CD4-positive, alpha-beta T cell treated with Interferon alpha-2 for 1 hour (primary cell): Measurements from ENCODE around the gene OSBPL6.
"Not testable (repeated sequence)": the region's sequence is repeated elsewhere in the genome, so short reads cannot be mapped to it uniquely, and the experiment has no call there.

Experiments used
- DNase-seq, 2 donors: peaks; one replicate each; pipeline ENCODE4 v3.0.0-alpha.2; 2020 to 2022

Gene OSBPL6

DNA sequence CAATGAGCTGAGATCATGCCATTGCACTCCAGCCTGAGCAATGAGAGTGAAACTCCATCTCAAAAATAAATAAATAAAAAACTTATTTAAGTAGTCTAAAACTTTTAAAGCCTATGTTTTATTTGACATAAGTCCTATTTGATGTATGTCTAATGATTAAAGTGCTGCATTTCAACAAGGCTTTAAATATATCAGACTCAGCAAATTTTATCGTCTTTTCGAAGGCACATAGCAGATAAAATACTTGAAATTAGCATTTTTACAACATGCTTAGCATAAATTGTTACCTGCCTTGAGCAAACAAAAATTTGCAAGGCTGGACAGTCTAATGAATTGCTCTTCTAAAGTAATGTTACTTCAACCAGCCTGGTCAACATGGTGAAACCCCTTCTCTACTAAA, 170.8 kb downstream of the OSBPL6 start:
- no peak for DNase-seq

GRCh38 chr2:178366412-178366811, 172.1 kb downstream of the OSBPL6 start:
- no peak for DNase-seq

DNA sequence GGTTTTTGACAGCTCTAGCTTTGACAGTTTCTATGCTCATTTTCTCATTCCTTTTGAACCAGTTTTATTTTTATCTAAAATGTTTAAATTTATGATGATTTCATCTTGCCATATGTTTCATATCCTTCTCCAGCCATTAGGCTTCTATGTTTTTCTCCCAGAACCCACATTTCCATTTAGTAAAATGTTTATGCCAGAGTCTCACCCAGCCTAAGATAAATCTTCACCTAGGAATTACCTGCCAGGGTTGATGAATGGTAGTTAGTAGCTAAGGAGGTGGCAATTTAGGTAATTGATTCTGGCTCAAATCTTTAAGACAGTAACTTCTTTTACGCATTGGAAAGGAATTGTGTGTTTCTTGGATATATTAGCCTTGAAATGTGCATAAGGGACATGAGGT, 173.0 kb downstream of the OSBPL6 start:
- no peak for DNase-seq

- DNase-seq = no peak
Measured at GRCh38 chr2:178374865-178375264, 180.6 kb downstream of the OSBPL6 start.

- no peak for DNase-seq
Measured at GRCh38 chr2:178377046-178377445, 182.7 kb downstream of the OSBPL6 start.

- DNase-seq = no peak
Measured at GRCh38 chr2:178379162-178380004, 185.1 kb downstream of the OSBPL6 start.

- DNase-seq = no peak
Measured at GRCh38 chr2:178380763-178381162, 186.5 kb downstream of the OSBPL6 start.

DNA sequence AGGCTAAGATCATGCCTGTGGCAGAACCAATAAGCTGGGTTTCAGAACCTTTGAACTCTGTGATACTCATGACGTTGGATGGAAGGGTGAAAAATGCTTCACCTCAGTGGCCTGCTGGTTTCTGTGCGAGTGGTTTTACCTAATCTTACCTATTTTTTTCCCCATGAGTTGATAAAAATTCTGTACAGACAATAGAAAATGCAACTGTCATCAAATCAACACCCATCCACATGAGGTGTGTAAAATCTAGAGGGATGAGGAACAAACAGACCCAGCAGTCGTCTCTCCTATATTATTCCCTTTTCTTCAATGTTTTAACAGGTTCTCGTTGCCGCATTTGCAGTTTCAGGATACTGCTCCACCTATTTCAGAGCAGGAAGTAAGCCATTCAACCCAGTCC, 189.4 kb downstream of the OSBPL6 start:
- no peak for DNase-seq

DNA sequence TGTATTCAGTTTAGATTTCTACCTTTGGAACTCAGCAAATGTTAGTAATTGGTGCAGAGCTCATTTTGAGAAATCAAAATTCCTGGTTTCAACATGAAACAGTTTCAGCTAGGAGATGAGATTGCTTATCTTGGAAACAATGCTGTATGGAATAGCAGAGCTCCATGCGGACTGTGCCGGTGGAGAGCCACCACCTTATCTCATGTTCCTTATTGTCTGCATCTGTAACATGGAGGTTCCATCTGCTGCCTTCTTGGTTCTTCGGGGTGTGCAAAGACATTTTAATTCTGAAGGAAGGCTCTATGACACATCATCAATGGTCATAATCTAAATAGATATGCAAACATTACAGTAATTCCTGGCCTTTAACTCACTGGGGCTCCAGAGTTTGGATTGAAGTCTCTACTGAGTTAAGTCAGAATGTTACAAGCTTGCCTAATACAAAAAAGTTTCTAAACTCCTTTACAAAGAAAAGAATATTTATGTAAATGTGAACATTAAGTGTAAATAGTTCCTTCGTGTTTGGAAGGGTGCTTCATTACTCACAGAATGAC, 191.4 kb downstream of the OSBPL6 start:
- no peak for DNase-seq

GRCh38 chr2:178386986-178387597, 192.8 kb downstream of the OSBPL6 start:
- no peak for DNase-seq

DNA sequence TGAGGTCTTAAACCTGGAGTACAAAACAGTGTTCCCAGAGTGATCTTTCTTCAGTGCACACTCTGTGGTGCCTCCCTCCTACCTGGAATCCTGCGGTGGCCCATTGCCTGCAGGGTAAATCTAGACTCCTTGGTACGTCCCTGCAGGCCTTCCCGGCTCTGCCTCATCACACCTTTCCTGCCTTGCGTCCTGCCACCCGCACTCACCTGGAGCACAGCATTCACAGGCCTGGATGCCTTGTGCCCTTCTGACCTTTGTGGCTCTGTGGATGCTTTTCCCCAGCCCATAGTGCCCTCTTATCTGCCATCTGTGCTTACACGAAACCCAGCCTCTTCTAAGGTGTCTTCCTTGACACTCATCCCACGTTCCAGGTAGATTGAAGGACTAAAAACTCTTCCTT, 194.0 kb downstream of the OSBPL6 start:
- DNase-seq = no peak

- DNase-seq = no peak
Measured at GRCh38 chr2:178391701-178392100, 197.4 kb downstream of the OSBPL6 start.

DNA sequence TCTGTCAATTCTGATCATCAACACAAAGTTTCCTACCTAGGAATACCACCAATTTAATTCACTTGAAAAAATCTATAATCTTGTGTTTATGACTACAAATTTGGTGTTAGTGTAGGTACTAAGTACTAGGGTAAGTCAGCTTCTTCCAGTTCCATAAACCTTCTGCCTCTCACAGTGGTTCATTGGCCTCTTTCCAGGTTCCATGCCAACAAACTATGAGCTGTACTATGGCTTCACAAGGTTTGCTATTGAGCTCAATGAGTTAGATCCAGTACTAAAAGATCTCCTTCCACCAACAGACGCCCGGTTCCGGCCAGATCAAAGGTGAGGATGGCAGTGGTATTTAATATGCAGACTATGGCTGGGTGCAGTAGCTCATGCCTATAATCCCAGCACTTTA, 197.9 kb downstream of the OSBPL6 start:
- DNase-seq = no peak

GRCh38 chr2:178394859-178395258, 200.5 kb downstream of the OSBPL6 start:
- DNase-seq = no peak

DNA sequence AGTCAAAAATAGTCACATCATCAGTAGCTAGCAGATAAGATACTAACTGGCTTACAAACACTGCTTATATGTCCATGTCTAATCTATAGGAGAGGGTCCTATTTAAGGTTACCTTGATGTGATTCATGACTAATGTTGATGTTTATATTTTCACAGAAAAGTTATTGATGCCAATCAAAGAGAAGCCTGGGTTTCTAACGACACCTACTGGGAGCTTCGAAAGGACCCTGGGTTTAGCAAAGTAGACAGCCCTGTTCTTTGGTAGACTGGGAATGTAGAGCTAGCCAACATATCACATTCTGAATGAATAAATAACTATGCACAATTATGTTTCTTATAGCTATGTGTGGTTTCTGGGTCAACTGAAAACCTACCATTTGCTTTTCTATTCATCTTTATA, 201.0 kb downstream of the OSBPL6 start:
- DNase-seq = no peak

DNA sequence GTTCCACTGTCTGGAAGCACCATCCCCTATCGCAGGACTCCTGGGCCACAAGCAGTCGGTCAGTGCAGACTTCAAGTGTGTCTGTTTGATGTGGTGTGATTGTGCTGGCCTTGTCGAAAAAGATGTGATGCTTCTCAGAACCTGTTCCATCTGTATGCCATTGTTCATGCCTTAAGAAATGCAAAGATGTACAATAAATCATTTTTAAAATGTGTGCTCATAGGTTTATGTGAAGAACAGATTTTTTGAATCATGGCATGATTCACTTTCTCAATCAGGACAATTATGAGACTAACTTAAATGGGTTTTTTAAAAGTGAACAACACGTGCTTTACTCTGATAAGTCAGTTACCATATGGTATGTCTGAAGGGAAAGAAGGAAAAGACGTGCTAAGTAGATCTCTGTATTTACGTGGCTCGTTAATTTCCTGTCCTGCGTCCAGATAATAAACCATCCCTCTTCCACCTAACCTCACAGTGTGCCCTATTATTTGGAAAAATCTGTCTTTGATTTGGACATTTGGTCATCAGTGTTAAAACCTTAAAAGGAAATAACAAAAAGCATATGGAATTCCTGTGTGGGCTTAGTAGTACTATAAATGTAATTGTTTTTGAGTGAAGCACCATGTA, 201.7 kb downstream of the OSBPL6 start:
- no peak for DNase-seq

- peak in 1 of 2 donors; percentile 58 for DNase-seq
Measured at GRCh38 chr2:178397002-178397605, 202.8 kb downstream of the OSBPL6 start.

DNA sequence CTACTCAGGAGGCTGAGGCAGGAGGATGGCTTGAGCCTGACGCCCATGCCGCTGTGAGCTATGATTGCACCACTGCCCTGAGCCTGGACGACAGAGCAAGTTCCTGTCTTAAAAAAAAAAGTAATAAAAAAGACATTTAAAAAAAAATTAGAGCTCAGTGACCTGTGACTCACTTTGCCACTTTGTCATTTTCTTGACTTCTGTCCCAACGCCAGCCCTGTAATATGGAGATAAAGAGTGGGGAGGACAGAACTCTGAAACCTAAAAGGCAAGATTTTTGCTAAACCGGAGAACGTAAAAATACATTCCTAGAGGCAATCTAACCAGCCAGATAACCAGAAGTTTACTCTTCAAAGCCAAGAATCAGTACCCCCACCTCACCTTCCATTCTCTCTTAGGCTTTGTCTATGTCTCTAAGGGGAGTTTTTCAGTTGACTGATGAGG, 207.7 kb downstream of the OSBPL6 start:
- no peak for DNase-seq

DNA sequence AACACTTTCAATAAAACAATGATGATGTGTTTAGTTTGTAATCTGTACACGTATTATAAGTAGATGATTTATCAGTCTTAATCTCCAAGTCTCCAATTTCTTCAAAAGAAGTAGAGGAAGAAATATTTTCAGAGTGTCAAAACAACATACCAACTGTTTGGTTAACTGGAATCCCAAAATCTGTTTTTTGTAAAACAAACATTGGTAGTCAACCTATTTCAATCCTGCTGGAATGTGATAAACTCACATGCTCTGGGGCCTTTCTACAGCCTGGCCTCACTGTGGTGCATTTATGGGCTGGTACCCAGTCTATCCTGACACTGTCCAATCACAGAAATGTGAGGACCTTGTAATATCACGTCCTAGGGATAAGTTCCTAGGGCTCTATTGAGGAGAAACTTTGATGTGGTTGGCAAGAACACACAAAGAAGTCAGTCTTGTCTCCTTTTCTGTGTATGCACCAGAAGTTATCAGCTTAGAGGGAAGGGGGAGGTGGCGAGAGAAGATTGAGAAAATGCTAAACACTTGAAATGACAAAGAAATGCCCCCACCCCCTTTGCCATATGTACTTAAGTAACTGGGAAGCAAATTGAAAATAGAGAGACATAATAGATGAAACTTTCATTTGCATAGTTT, 209.5 kb downstream of the OSBPL6 start:
- no peak for DNase-seq

GRCh38 chr2:178404368-178404767, 210.1 kb downstream of the OSBPL6 start:
- no peak for DNase-seq

GRCh38 chr2:178409261-178409660, 214.9 kb downstream of the OSBPL6 start:
- DNase-seq = no peak

- DNase-seq = no peak
Measured at GRCh38 chr2:178412047-178412446, 217.7 kb downstream of the OSBPL6 start.

DNA sequence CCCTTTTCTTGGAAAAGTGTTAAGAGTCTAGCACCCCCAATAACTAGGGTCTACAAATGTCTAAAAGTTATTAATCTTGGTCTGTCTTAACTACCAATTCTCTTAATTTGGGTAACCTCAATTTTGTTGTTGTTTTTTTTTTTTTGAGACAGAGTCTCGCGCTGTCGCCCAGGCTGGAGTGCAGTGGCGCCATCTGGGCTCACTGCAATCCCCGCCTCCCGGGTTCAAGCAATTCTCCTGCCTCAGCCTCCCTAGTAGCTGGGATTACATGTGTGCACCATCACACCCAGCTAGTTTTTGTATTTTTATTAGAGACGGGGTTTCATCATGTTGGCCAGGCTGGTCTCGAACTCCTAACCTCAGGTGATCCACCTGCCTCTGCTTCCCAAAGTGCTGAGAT, 218.1 kb downstream of the OSBPL6 start:
- DNase-seq = not testable (repeated sequence)
